ENCODE measurements around the gene YEATS4. TPM values are rescaled to one million over a fixed set of nuclear protein-coding genes. Genes with fewer than 3 reads are reported as not detected.

Gene YEATS4
- total RNA-seq, 1 donor from 2014 or later: 10.4 TPM

DNA sequence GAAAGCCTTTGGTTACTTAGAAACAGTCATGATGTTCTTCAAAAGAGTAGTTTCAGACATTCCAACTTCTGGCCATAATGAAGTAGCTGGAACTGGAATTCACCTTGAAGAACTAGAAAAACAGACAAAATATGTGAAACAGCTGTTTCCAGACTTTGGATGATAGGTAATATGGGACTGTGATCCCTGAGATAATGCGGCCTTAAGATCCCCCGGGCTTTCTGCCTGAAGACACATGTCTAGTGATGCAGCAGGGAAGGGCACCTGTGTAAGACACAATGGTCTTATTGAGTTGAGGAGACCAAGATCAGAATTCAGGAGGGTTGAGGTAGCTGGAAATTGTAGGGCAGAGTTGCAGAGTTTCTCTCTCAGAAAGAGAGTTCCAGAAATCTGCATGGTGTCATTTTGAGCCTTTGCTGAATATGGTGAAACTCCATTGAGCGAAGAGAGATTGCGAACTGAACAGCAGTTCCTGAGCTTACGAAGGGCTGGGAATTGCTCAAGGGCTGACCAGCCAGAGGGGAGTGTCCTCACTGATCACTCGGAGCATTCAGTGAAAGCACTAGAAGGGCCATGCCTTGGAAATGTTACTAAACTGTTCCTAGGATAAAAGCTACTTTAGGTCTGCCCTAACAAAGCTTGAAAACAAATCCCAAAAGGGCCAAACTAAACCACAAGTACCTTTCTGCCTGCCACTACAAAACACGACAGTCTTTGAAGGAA, 69.0 kb downstream of the YEATS4 start:
- no peaks in the 10 kb centered on the region for H3K36me3 ChIP-seq (ENCODE audit: control insufficient read depth in 3 of 3, insufficient read depth in 3 of 3, low read length in 3 of 3)
- no peak overlapping the region for H3K4me3 ChIP-seq (ENCODE audit: low read length in 3 of 3)
- H3K27ac ChIP-seq (ENCODE audit: low read depth, low read length): no peak overlapping the region
- H3K4me1 ChIP-seq (ENCODE audit: control insufficient read depth in 3 of 3, insufficient read depth in 3 of 3, low read length in 3 of 3): peaks cover 0 to 11% (median 0%) of the 10 kb centered on the region in 3 donors
- H3K9me3 ChIP-seq (ENCODE audit: control insufficient read depth in 3 of 3, low read length in 3 of 3): no peaks in the 10 kb centered on the region
- H3K27me3 ChIP-seq (ENCODE audit: control insufficient read depth in 3 of 3, insufficient read depth in 3 of 3, low read length in 3 of 3): no peaks in the 10 kb centered on the region
- H3K9ac ChIP-seq (ENCODE audit: low read depth in 1 of 3, low read length in 3 of 3): no peak overlapping the region

DNA sequence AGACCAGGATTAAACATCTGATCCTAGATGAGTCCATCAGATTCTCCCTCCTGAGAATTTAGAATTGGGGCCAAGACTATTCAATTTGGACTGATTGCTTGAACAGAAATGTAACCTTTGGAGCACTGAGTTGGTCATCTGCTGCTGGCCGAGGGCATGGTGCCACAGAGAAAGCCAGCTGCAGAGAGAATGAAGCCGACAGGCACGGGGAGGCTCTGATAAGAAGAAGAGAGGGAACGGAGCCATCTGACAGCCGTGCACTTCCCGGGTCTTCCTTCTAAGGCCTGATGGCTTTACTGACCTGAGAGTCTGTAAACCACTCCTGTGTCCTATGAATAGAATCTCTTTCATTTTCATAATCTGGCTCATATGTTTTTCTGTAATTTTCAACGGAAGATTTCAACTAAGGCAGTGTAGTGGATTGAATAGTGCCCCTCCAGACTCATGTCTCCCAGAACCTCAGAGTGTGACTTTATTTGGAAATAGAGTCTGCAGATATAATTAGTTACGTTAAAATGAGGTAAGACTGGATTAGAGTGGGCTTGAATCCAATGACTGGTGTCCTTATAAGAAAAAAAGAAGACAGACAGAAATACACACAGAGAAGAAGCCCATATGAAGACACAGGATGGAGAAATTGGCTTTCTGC, 71.5 kb downstream of the YEATS4 start:
- H3K36me3 ChIP-seq (ENCODE audit: control insufficient read depth in 3 of 3, insufficient read depth in 3 of 3, low read length in 3 of 3): no peaks in the 10 kb centered on the region
- H3K27ac ChIP-seq (ENCODE audit: low read depth, low read length): peak overlapping the region; percentile 49
- H3K27me3 ChIP-seq (ENCODE audit: control insufficient read depth in 3 of 3, insufficient read depth in 3 of 3, low read length in 3 of 3): no peaks in the 10 kb centered on the region
- H3K9ac ChIP-seq (ENCODE audit: low read depth in 1 of 3, low read length in 3 of 3): no peak overlapping the region
- peaks cover 0 to 11% (median 0%) of the 10 kb centered on the region in 3 donors for H3K4me1 ChIP-seq (ENCODE audit: control insufficient read depth in 3 of 3, insufficient read depth in 3 of 3, low read length in 3 of 3)
- H3K9me3 ChIP-seq (ENCODE audit: control insufficient read depth in 3 of 3, low read length in 3 of 3): no peaks in the 10 kb centered on the region
- peak overlapping the region in 1 of 3 donors; percentile 19 for H3K4me3 ChIP-seq (ENCODE audit: low read length in 3 of 3)

DNA sequence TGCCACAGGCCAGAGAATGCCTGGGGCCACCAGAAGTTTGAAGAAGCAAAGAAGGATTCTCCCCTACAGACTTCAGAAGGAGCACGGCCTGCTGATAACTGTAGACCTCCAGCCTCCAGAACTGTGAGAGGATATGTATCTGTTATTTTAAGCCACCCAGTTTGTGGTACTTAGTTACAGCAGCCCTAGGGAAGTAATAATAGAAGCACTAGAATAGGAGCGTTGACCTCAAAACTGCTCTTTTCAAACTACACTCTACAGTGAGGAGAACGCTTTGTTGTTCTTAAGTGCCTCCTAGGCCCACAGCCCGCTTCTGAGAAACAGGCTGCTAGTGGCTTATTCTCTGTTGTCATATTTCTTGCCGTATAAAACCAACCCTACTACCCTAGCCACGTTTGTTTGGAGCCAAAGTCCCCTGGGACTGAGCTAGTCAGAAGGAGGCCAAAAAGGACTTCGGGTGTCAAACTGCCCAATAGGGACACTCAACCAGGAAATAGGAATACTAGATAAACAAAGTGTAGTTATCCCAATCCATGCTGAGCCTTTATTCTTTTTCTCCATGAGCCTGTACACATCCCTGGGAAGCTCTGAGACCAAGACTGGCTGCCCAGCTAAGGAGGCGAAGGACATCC, 72.2 kb downstream of the YEATS4 start:
- Histone ChIP-seq H3K27me3 (ENCODE audit: control insufficient read depth in 3 of 3, insufficient read depth in 3 of 3, low read length in 3 of 3) (no peaks in the 10 kb centered on the region), H3K4me3 (ENCODE audit: low read length in 3 of 3) (no peak overlapping the region), H3K27ac (ENCODE audit: low read depth, low read length) (peak overlapping the region; percentile 49), H3K36me3 (ENCODE audit: control insufficient read depth in 3 of 3, insufficient read depth in 3 of 3, low read length in 3 of 3) (no peaks in the 10 kb centered on the region), H3K9ac (ENCODE audit: low read depth in 1 of 3, low read length in 3 of 3) (no peak overlapping the region), H3K4me1 (ENCODE audit: control insufficient read depth in 3 of 3, insufficient read depth in 3 of 3, low read length in 3 of 3) (peaks cover 0 to 11% (median 0%) of the 10 kb centered on the region in 3 donors), H3K9me3 (ENCODE audit: control insufficient read depth in 3 of 3, low read length in 3 of 3) (no peaks in the 10 kb centered on the region)

DNA sequence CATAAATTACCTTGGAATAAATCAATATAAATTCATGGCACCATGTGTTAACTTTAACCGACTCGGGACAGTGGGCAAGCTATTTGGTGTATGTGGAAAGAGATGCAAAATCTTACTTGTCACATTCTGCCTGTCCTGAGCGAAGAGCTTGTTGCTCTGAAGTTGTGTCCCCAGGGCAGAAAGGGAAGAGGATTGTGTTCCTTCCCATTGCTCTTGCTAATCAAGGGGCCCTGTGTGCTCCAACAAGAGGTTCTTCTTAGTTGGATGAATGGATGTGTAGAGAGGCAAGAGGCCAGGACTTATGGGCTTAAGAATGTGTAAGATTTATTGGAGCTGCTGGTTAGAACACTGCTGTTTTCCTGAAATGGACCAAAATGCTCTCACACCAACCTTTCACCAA, 74.1 kb downstream of the YEATS4 start:
- no peak overlapping the region for H3K27ac ChIP-seq (ENCODE audit: low read depth, low read length)
- H3K27me3 ChIP-seq (ENCODE audit: control insufficient read depth in 3 of 3, insufficient read depth in 3 of 3, low read length in 3 of 3): no peaks in the 10 kb centered on the region
- H3K36me3 ChIP-seq (ENCODE audit: control insufficient read depth in 3 of 3, insufficient read depth in 3 of 3, low read length in 3 of 3): no peaks in the 10 kb centered on the region
- H3K9ac ChIP-seq (ENCODE audit: low read depth in 1 of 3, low read length in 3 of 3): no peak overlapping the region
- H3K9me3 ChIP-seq (ENCODE audit: control insufficient read depth in 3 of 3, low read length in 3 of 3): no peaks in the 10 kb centered on the region
- peaks cover 0 to 11% (median 0%) of the 10 kb centered on the region in 3 donors for H3K4me1 ChIP-seq (ENCODE audit: control insufficient read depth in 3 of 3, insufficient read depth in 3 of 3, low read length in 3 of 3)
- H3K4me3 ChIP-seq (ENCODE audit: low read length in 3 of 3): no peak overlapping the region

DNA sequence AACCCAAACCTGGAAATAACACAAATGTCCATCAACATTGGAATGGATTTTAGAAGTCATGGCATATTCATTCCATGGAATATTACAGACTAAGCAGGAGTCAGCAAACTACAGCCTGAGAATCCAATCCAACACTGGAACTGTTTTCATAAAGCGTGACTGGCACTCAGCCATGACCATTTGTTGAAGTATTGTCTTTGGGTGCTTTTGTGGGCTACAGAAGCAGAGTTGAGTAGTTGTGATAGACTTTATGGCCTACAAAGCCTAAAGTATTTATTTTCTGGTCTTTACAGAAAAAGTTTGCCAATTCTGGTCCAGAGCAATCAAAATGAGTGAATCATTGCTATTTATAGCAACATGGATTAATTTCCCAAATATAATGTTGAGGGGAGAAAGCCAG, 76.1 kb downstream of the YEATS4 start:
- no peak overlapping the region for H3K27ac ChIP-seq (ENCODE audit: low read depth, low read length)
- H3K36me3 ChIP-seq (ENCODE audit: control insufficient read depth in 3 of 3, insufficient read depth in 3 of 3, low read length in 3 of 3): no peaks in the 10 kb centered on the region
- H3K4me3 ChIP-seq (ENCODE audit: low read length in 3 of 3): no peak overlapping the region
- H3K9ac ChIP-seq (ENCODE audit: low read depth in 1 of 3, low read length in 3 of 3): no peak overlapping the region
- H3K9me3 ChIP-seq (ENCODE audit: control insufficient read depth in 3 of 3, low read length in 3 of 3): no peaks in the 10 kb centered on the region
- peaks cover 0 to 11% (median 0%) of the 10 kb centered on the region in 3 donors for H3K4me1 ChIP-seq (ENCODE audit: control insufficient read depth in 3 of 3, insufficient read depth in 3 of 3, low read length in 3 of 3)
- H3K27me3 ChIP-seq (ENCODE audit: control insufficient read depth in 3 of 3, insufficient read depth in 3 of 3, low read length in 3 of 3): no peaks in the 10 kb centered on the region

DNA sequence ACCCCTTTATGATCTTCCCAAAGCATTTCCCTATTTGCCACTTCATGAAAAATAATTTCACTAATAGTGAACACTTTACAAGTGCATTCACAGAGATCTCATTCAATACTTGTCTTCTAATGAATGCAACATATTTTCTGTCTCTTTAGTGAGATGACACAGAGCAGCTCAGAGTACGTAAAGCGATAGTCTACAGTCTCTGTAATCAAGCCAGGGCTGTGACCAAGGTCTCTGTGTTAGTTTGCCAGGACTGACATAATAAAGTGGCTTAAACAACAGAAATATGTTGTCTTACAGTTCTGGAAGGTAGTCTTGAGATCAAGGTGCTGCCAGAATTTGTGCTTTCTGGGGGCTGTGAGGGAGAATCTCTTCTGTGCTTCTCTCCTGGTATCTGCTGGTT, 77.5 kb downstream of the YEATS4 start:
- Histone ChIP-seq H3K4me3 (ENCODE audit: low read length in 3 of 3) (no peak overlapping the region), H3K27me3 (ENCODE audit: control insufficient read depth in 3 of 3, insufficient read depth in 3 of 3, low read length in 3 of 3) (no peaks in the 10 kb centered on the region), H3K27ac (ENCODE audit: low read depth, low read length) (no peak overlapping the region), H3K4me1 (ENCODE audit: control insufficient read depth in 3 of 3, insufficient read depth in 3 of 3, low read length in 3 of 3) (no peaks in the 10 kb centered on the region), H3K9me3 (ENCODE audit: control insufficient read depth in 3 of 3, low read length in 3 of 3) (no peaks in the 10 kb centered on the region), H3K36me3 (ENCODE audit: control insufficient read depth in 3 of 3, insufficient read depth in 3 of 3, low read length in 3 of 3) (no peaks in the 10 kb centered on the region), H3K9ac (ENCODE audit: low read depth in 1 of 3, low read length in 3 of 3) (no peak overlapping the region)

DNA sequence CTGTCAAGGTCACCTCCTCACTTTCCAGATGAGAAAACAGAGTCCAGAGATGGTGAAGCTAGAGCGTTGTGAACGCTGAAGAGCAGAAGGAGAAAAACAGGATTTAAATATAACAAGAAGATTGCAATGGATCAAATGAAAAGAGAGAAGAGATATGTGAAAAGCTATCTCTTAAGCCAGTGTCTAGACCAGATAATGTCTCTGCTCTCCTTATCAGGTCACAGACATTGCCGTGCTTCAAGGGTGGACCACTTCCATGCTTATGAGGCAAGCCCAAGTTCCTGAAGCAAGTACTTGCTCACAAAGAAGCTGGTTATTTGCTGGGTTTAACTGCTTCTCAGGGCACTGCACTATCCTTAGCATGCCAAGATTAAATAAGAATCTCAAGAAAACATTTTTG, 79.0 kb downstream of the YEATS4 start:
- Histone ChIP-seq H3K27me3 (ENCODE audit: control insufficient read depth in 3 of 3, insufficient read depth in 3 of 3, low read length in 3 of 3) (no peaks in the 10 kb centered on the region), H3K36me3 (ENCODE audit: control insufficient read depth in 3 of 3, insufficient read depth in 3 of 3, low read length in 3 of 3) (no peaks in the 10 kb centered on the region), H3K9ac (ENCODE audit: low read depth in 1 of 3, low read length in 3 of 3) (no peak overlapping the region), H3K4me1 (ENCODE audit: control insufficient read depth in 3 of 3, insufficient read depth in 3 of 3, low read length in 3 of 3) (no peaks in the 10 kb centered on the region), H3K9me3 (ENCODE audit: control insufficient read depth in 3 of 3, low read length in 3 of 3) (no peaks in the 10 kb centered on the region), H3K27ac (ENCODE audit: low read depth, low read length) (no peak overlapping the region), H3K4me3 (ENCODE audit: low read length in 3 of 3) (no peak overlapping the region)

DNA sequence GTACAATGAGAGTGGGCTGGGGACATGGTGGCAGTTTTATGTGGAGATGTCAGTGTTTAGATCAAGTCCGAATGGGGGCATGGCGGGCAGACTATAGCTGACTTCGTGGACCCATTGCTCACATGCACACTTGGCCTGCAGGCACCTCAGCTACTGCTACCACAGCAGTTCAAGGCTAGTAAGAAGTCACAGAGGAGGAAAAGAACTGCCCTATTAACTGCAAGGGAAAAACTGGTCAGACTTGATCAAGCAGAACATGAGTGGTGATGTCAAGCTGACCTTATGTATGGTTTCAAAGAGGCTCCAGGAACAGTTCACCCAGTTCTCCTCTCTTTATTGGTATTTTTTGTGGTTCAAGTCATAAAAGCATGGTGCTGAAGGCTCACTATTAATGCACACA, 80.5 kb downstream of the YEATS4 start:
- no peak overlapping the region for H3K4me3 ChIP-seq (ENCODE audit: low read length in 3 of 3)
- H3K27ac ChIP-seq (ENCODE audit: low read depth, low read length): no peak overlapping the region
- no peaks in the 10 kb centered on the region for H3K9me3 ChIP-seq (ENCODE audit: control insufficient read depth in 3 of 3, low read length in 3 of 3)
- no peaks in the 10 kb centered on the region for H3K4me1 ChIP-seq (ENCODE audit: control insufficient read depth in 3 of 3, insufficient read depth in 3 of 3, low read length in 3 of 3)
- H3K36me3 ChIP-seq (ENCODE audit: control insufficient read depth in 3 of 3, insufficient read depth in 3 of 3, low read length in 3 of 3): no peaks in the 10 kb centered on the region
- no peaks in the 10 kb centered on the region for H3K27me3 ChIP-seq (ENCODE audit: control insufficient read depth in 3 of 3, insufficient read depth in 3 of 3, low read length in 3 of 3)
- H3K9ac ChIP-seq (ENCODE audit: low read depth in 1 of 3, low read length in 3 of 3): no peak overlapping the region
